ENCODE data around the gene CITED1.
A peak's percentile ranks its signal among the peaks of the same experiment; 100 is the strongest.

The CITED1 gene

GRCh38 chrX:72306085-72306801, 529 bp upstream of the CITED1 start:
- Mint-ChIP-seq H3K27me3 (ENCODE audit: low read depth, poor library complexity) (peaks cover 27% of the 10 kb centered on the region), H3K36me3 (ENCODE audit: low read depth) (peaks cover 21% of the 10 kb centered on the region), H3K9me3 (peaks cover 52% of the 10 kb centered on the region), H3K27ac (peak overlapping the region; percentile 68), H3K4me3 (peak overlapping the region; percentile 90), H3K4me1 (peaks cover 27% of the 10 kb centered on the region)
- peak; percentile 48 for DNase-seq
- TF ChIP-seq, protein P1, sequence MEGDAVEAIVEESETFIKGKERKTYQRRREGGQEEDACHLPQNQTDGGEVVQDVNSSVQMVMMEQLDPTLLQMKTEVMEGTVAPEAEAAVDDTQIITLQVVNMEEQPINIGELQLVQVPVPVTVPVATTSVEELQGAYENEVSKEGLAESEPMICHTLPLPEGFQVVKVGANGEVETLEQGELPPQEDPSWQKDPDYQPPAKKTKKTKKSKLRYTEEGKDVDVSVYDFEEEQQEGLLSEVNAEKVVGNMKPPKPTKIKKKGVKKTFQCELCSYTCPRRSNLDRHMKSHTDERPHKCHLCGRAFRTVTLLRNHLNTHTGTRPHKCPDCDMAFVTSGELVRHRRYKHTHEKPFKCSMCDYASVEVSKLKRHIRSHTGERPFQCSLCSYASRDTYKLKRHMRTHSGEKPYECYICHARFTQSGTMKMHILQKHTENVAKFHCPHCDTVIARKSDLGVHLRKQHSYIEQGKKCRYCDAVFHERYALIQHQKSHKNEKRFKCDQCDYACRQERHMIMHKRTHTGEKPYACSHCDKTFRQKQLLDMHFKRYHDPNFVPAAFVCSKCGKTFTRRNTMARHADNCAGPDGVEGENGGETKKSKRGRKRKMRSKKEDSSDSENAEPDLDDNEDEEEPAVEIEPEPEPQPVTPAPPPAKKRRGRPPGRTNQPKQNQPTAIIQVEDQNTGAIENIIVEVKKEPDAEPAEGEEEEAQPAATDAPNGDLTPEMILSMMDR (IDR thresholded peaks at IDR 0.05), result no peak

GRCh38 chrX:72304877-72305276, 837 bp downstream of the CITED1 start:
- DNase-seq, result peak; percentile 22
- H3K36me3 Mint-ChIP-seq (ENCODE audit: low read depth), result peaks cover 28% of the 10 kb centered on the region
- TF ChIP-seq, protein P1 (IDR thresholded peaks at IDR 0.05), result no peak
- peak overlapping the region; percentile 85 for H3K4me3 Mint-ChIP-seq
- peaks cover 27% of the 10 kb centered on the region for H3K27me3 Mint-ChIP-seq (ENCODE audit: low read depth, poor library complexity)
- no peak overlapping the region for H3K27ac Mint-ChIP-seq
- peaks cover 33% of the 10 kb centered on the region for H3K4me1 Mint-ChIP-seq
- H3K9me3 Mint-ChIP-seq, result peaks cover 58% of the 10 kb centered on the region

GRCh38 chrX:72301781-72302180, 3.9 kb downstream of the CITED1 start:
- peaks cover 58% of the 10 kb centered on the region for H3K9me3 Mint-ChIP-seq
- no peak for DNase-seq
- TF ChIP-seq, protein P1 (IDR thresholded peaks at IDR 0.05), result no peak
- peaks cover 28% of the 10 kb centered on the region for H3K36me3 Mint-ChIP-seq (ENCODE audit: low read depth)
- H3K27ac Mint-ChIP-seq, result no peak overlapping the region
- no peak overlapping the region for H3K4me3 Mint-ChIP-seq
- H3K27me3 Mint-ChIP-seq (ENCODE audit: low read depth, poor library complexity), result peaks cover 17% of the 10 kb centered on the region
- H3K4me1 Mint-ChIP-seq, result peaks cover 49% of the 10 kb centered on the region

DNA sequence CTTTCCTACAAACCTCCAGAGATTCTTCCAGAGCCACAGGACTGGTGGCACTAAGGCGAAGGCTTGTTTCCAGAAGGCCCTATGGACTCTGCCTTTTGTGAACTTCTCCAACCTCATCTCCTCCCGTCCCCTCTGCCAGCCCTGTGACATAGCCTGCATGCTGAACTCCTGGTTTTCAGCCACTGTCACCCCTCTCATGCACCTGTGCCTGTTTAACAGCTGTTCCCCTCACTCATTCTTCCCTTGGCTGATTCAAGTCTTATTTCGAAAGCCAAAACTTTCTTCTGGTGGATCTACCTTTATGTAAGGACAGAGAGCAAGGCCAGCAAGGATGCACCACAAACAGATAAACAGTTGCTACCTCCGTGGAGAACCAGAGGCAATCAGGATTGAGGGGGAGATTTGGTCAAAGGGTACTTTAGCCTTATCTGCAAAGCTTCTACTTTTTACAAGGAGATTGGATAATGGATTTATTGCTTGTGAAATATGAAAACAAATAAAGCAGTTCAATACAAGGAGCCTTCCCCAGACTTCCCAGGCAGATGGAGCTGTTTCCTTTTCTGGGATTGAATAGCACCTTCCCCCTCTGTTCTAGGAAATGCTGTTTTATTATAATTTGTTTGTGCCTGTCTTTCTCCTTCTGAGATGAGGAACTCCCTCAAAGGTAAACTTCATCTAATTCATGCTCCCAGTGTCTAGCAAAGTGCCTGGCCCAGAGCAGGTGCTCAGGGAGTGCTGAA, 5.7 kb downstream of the CITED1 start:
- H3K4me3 Mint-ChIP-seq, result no peak overlapping the region
- H3K27me3 Mint-ChIP-seq (ENCODE audit: low read depth, poor library complexity), result peaks cover 17% of the 10 kb centered on the region
- TF ChIP-seq, protein P1 (IDR thresholded peaks at IDR 0.05), result no peak
- H3K27ac Mint-ChIP-seq, result peak overlapping the region; percentile 81
- H3K36me3 Mint-ChIP-seq (ENCODE audit: low read depth), result peaks cover 28% of the 10 kb centered on the region
- peaks cover 49% of the 10 kb centered on the region for H3K4me1 Mint-ChIP-seq
- H3K9me3 Mint-ChIP-seq, result peaks cover 67% of the 10 kb centered on the region
- DNase-seq, result no peak

DNA sequence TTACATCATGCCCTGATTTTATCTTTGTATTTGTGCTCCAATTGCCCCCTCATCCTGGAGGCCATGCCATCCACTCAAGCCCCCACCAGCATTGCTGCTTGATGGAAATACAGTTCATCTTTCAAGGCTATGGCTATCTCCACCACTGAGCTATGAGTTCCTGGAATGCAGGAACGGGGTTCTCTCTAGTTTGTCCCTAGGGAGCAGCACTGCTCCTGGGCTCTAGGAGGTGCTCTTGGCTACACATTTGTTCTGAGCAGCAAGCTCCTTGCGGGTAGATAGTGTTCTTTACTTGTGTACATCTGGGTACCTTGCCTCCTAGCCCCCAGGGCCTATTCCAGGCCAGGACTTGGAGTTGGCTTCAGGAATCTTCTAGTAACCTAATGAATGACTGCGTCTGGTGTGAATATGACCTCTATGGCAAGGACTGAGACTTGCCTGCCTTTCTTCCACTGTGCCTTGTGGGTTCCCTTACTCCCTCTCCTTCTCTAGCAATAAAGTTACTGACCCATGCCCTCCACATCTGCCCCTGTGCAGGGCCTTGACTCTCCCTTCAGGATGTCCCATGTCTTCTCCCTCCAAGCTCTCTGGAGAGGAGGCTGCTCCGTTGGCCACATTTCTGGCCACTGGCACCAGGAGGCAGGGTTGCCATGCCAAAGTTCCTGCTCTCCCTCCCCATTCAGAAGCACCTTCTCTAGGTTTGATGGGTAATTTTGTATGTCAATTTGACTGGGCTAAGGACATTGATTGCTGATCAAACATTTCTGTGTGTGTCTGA, 7.6 kb downstream of the CITED1 start:
- peaks cover 9% of the 10 kb centered on the region for H3K27me3 Mint-ChIP-seq (ENCODE audit: low read depth, poor library complexity)

More for the DNA sequence above, 7.6 kb downstream of the CITED1 start:
- peaks cover 37% of the 10 kb centered on the region for H3K4me1 Mint-ChIP-seq
- H3K36me3 Mint-ChIP-seq (ENCODE audit: low read depth), result peaks cover 22% of the 10 kb centered on the region
- no peak for DNase-seq
- H3K9me3 Mint-ChIP-seq, result peaks cover 65% of the 10 kb centered on the region
- TF ChIP-seq, protein P1 (IDR thresholded peaks at IDR 0.05), result no peak
- H3K4me3 Mint-ChIP-seq, result peak overlapping the region; percentile 37
- H3K27ac Mint-ChIP-seq, result no peak overlapping the region

Data from nephron progenitor cell (in vitro differentiated cells).